H9 (cell line): Measurements from ENCODE around the gene ADGRD1. TPM values are rescaled to one million over a fixed set of nuclear protein-coding genes. Genes with fewer than 3 reads are reported as not detected.
A peak's percentile ranks its signal among the peaks of the same experiment; 100 is the strongest.

Experiments
- DNase-seq: peaks from one replicate; pipeline ENCODE4 v3.0.0-alpha.2; 2017
- H2AFZ ChIP-seq: one replicate; pipeline ENCODE4 v1.6.1; 2013; ENCODE audit warnings: mild to moderate bottlenecking, low read length, control low read depth, moderate library complexity
- H2AK5ac ChIP-seq: 2 replicates; pipeline ENCODE4 v1.6.1; 2013; ENCODE audit warnings: low read length, control low read depth, mixed read lengths; ENCODE audit not compliant: insufficient read length
- H2BK120ac ChIP-seq: one replicate; pipeline ENCODE4 v1.6.1; 2013; ENCODE audit warnings: low read depth, mild to moderate bottlenecking, low read length, control low read depth, inconsistent platforms; ENCODE audit not compliant: poor library complexity, severe bottlenecking
- H2BK12ac ChIP-seq: 2 replicates; pipeline ENCODE4 v1.6.1; 2013; ENCODE audit warnings: low read length, control low read depth, mixed read lengths, low read depth; ENCODE audit not compliant: insufficient read length
- H2BK15ac ChIP-seq: 2 replicates; pipeline ENCODE4 v1.6.1; 2013; ENCODE audit warnings: low read depth, low read length, control low read depth
- H2BK20ac ChIP-seq: one replicate; pipeline ENCODE4 v1.6.1; 2013; ENCODE audit warnings: low read depth, mild to moderate bottlenecking, low read length, control low read depth, inconsistent platforms; ENCODE audit not compliant: poor library complexity, severe bottlenecking
- H2BK5ac ChIP-seq: 2 replicates; pipeline ENCODE4 v1.6.1; 2013; ENCODE audit warnings: low read length, control low read depth, mixed read lengths; ENCODE audit not compliant: insufficient read length
- H3K14ac ChIP-seq: 2 replicates; pipeline ENCODE4 v1.6.1; 2013; ENCODE audit warnings: low read length, control low read depth; ENCODE audit not compliant: insufficient read depth
- H3K18ac ChIP-seq: 2 replicates; pipeline ENCODE4 v1.6.1; 2013; ENCODE audit warnings: low read depth, mild to moderate bottlenecking, mixed read lengths, low read length, control low read depth; ENCODE audit not compliant: insufficient read length
- H3K23ac ChIP-seq: 2 replicates; pipeline ENCODE4 v1.6.1; 2013; ENCODE audit warnings: low read length, control low read depth, mixed read lengths, low read depth; ENCODE audit not compliant: insufficient read length
- H3K23me2 ChIP-seq: 2 replicates; pipeline ENCODE4 v1.6.1; 2013; ENCODE audit warnings: low read depth, mild to moderate bottlenecking, mixed read lengths, low read length, control low read depth; ENCODE audit not compliant: insufficient read length, poor library complexity, severe bottlenecking
- H3K27ac ChIP-seq: 2 replicates; pipeline ENCODE4 v1.5.1; 2013; ENCODE audit warnings: low read length, control low read depth, mixed read lengths, low read depth; ENCODE audit not compliant: insufficient read length
- H3K27me3 ChIP-seq: 2 replicates; pipeline ENCODE4 v1.6.1; 2013; ENCODE audit warnings: low read length, control low read depth, inconsistent platforms; ENCODE audit not compliant: insufficient read depth
- H3K4ac ChIP-seq: 2 replicates; pipeline ENCODE4 v1.6.1; 2013; ENCODE audit warnings: low read depth, mild to moderate bottlenecking, control low read depth, inconsistent platforms, low read length, moderate library complexity
- H3K4me1 ChIP-seq: 2 replicates; pipeline ENCODE4 v1.6.1; 2013; ENCODE audit warnings: low read length, control low read depth, inconsistent platforms; ENCODE audit not compliant: insufficient read depth
- H3K4me2 ChIP-seq: 2 replicates; pipeline ENCODE4 v1.6.1; 2013; ENCODE audit warnings: low read length, control low read depth, mixed read lengths; ENCODE audit not compliant: insufficient read length, insufficient read depth
- H3K56ac ChIP-seq: 2 replicates; pipeline ENCODE4 v1.6.1; 2013; ENCODE audit warnings: low read depth, mild to moderate bottlenecking, mixed read lengths, low read length, control low read depth; ENCODE audit not compliant: insufficient read length
- H3K79me1 ChIP-seq: 2 replicates; pipeline ENCODE4 v1.6.1; 2013; ENCODE audit warnings: low read depth, mild to moderate bottlenecking, moderate library complexity, low read length, control low read depth, inconsistent platforms; ENCODE audit not compliant: insufficient read depth, poor library complexity, severe bottlenecking
- H3K79me2 ChIP-seq: 2 replicates; pipeline ENCODE4 v1.6.1; 2013; ENCODE audit warnings: low read length, control low read depth, inconsistent platforms; ENCODE audit not compliant: insufficient read depth
- H3K9ac ChIP-seq: 2 replicates; pipeline ENCODE4 v1.6.1; 2013; ENCODE audit warnings: low read length, control low read depth, mixed read lengths; ENCODE audit not compliant: insufficient read length; ENCODE audit errors: extremely low read depth
- H3K9me3 ChIP-seq: one replicate; pipeline ENCODE4 v1.6.1; 2013; ENCODE audit warnings: low read depth, low read length, inconsistent platforms; ENCODE audit not compliant: control insufficient read depth
- H3T11ph ChIP-seq: one replicate; pipeline ENCODE4 v1.6.1; 2013; ENCODE audit warnings: mild to moderate bottlenecking, low read length, control low read depth, inconsistent platforms
- H4K20me1 ChIP-seq: one replicate; pipeline ENCODE4 v1.6.1; 2013; ENCODE audit not compliant: control insufficient read depth, insufficient read length, insufficient read depth
- H4K5ac ChIP-seq: 2 replicates; pipeline ENCODE4 v1.6.1; 2013; ENCODE audit warnings: low read depth, mild to moderate bottlenecking, mixed read lengths, low read length, control low read depth; ENCODE audit not compliant: insufficient read length
- H4K8ac ChIP-seq: replicated peaks from 2 replicates; pipeline ENCODE4 v1.6.1; 2013; ENCODE audit warnings: low read length, control low read depth, mixed read lengths, low read depth; ENCODE audit not compliant: insufficient read length
- H4K91ac ChIP-seq: 2 replicates; pipeline ENCODE4 v1.6.1; 2013; ENCODE audit warnings: low read depth, mild to moderate bottlenecking, moderate library complexity, mixed read lengths, low read length, control low read depth; ENCODE audit not compliant: insufficient read length
- H3K27ac Mint-ChIP-seq, 3 experiments: 2 replicates in 2 of 3; 3 replicates in 1 of 3; pipeline ENCODE4 v1.8.0; 2020 to 2021; ENCODE audit warnings: mixed read lengths in 3 of 3, mild to moderate bottlenecking in 1 of 3, moderate library complexity in 1 of 3
- H3K27me3 Mint-ChIP-seq: 2 replicates; pipeline ENCODE4 v1.8.0; 2021; ENCODE audit warnings: low read depth, mild to moderate bottlenecking, moderate library complexity, mixed read lengths
- H3K36me3 Mint-ChIP-seq, 3 experiments: 2 replicates in 2 of 3; 3 replicates in 1 of 3; pipeline ENCODE4 v1.8.0; 2020 to 2021; ENCODE audit warnings: low read depth in 3 of 3, mixed read lengths in 3 of 3; ENCODE audit not compliant: insufficient read depth in 1 of 3
- H3K4me1 Mint-ChIP-seq, 2 experiments: 2 replicates each; pipeline ENCODE4 v1.8.0; 2020; ENCODE audit warnings: mixed read lengths in 2 of 2
- H3K4me3 Mint-ChIP-seq, 2 experiments: 2 replicates in 1 of 2; 3 replicates in 1 of 2; pipeline ENCODE4 v1.8.0; 2020 to 2021; ENCODE audit warnings: mild to moderate bottlenecking in 2 of 2, mixed read lengths in 2 of 2, moderate library complexity in 1 of 2
- H3K9me3 Mint-ChIP-seq, 2 experiments: 2 replicates in 1 of 2; 3 replicates in 1 of 2; pipeline ENCODE4 v1.8.0; 2020; ENCODE audit warnings: mild to moderate bottlenecking in 2 of 2, mixed read lengths in 2 of 2, moderate library complexity in 1 of 2
- WGBS: extraction: QIAGEN DNeasy Blood & Tissue Kit; methylation state at CpG from one replicate; pipeline ENCODE4 v1.1.7; 2013; ENCODE audit warnings: missing lambda C conversion rate, low lambda C conversion rate, mixed read lengths; ENCODE audit not compliant: insufficient read length; ENCODE audit errors: extremely low coverage; 5-methylcytosine and 5-hydroxymethylcytosine counted together
- total RNA-seq: library from RNA; stranded (reverse); gene quantifications from 2 replicates; pipeline ENCODE4 v1.2.1, GENCODE V29; 2021
- TF ChIP-seq, protein P1 (sequence below): fragments of 200-600 bp; sonication (generic); conservative IDR thresholded peaks from 3 replicates; pipeline ENCODE4 v1.8.0; 2021; ENCODE audit warnings: antibody characterized with exemption, mild to moderate bottlenecking

The ADGRD1 gene
- total RNA-seq, 1 experiment from 2014 or later: 0.52 TPM

DNA sequence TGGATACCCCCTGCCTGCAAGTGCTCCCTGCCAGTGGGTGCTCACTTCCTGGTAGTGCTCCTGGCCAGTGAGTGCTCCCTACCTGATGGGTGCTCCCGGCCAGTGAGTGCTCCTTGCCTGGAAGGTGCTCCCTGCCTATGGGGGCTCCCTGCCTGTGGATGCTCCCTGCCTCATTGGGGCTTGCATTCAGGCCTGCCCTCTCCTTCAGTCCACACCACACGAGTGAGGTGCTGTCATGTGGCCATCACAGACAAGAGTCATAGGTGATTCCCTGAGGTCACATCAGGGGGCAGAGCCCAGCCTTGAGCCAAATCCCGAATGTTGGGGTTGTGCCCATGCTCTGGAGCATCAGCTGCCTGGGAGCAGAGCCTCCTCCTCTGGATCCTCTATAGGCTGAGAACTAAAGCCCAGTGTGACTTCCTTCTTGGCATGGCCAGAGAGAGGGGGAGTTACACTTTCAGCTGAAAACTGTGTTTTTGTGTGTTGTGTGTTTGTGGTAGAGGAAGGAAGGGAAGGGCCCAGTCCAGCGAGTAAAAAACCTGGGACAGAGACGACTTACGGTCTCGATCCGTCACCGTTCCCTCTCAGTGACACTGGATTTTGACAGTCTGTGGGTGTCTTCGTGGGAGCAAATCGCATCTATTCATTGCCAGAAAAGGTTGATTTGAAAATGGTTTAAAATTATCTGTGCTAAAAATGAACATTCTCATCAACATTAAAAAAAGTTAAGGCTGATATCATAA, 136.0 kb downstream of the ADGRD1 start:
- TF ChIP-seq, protein P1, sequence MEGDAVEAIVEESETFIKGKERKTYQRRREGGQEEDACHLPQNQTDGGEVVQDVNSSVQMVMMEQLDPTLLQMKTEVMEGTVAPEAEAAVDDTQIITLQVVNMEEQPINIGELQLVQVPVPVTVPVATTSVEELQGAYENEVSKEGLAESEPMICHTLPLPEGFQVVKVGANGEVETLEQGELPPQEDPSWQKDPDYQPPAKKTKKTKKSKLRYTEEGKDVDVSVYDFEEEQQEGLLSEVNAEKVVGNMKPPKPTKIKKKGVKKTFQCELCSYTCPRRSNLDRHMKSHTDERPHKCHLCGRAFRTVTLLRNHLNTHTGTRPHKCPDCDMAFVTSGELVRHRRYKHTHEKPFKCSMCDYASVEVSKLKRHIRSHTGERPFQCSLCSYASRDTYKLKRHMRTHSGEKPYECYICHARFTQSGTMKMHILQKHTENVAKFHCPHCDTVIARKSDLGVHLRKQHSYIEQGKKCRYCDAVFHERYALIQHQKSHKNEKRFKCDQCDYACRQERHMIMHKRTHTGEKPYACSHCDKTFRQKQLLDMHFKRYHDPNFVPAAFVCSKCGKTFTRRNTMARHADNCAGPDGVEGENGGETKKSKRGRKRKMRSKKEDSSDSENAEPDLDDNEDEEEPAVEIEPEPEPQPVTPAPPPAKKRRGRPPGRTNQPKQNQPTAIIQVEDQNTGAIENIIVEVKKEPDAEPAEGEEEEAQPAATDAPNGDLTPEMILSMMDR: no peak
- Mint-ChIP-seq H3K4me3 (no peak overlapping the region), H3K27me3 (no peaks in the 10 kb centered on the region; the same call in 1 of the 2 replicates), H3K36me3 (no peaks in the 10 kb centered on the region), H3K27ac (no peak overlapping the region), H3K4me1 (no peaks in the 10 kb centered on the region), H3K9me3 (no peaks in the 10 kb centered on the region)
- H3K23ac ChIP-seq: no peak overlapping the region
- H3K4me1 ChIP-seq: no peaks in the 10 kb centered on the region
- no peak overlapping the region for H4K5ac ChIP-seq
- no CpG with 5 or more reads among the region's 11 CpGs for WGBS
- H3K18ac ChIP-seq: no peak overlapping the region
- H3K27ac ChIP-seq: no peak overlapping the region
- no peak overlapping the region for H2BK5ac ChIP-seq
- no peak overlapping the region for H3T11ph ChIP-seq
- no peak overlapping the region for H2BK120ac ChIP-seq
- no peak overlapping the region for H2AFZ ChIP-seq
- no peak overlapping the region for H2BK12ac ChIP-seq
- no peak overlapping the region for H2BK15ac ChIP-seq
- no peak overlapping the region for H3K4me2 ChIP-seq
- H3K79me1 ChIP-seq: no peaks in the 10 kb centered on the region
- no peak overlapping the region for H3K9ac ChIP-seq
- H3K23me2 ChIP-seq: no peaks in the 10 kb centered on the region
- no peak overlapping the region for H3K14ac ChIP-seq
- H2BK20ac ChIP-seq: no peak overlapping the region
- H2AK5ac ChIP-seq: no peak overlapping the region
- H3K79me2 ChIP-seq: no peaks in the 10 kb centered on the region
- no peaks in the 10 kb centered on the region for H4K20me1 ChIP-seq
- no peaks in the 10 kb centered on the region for H3K9me3 ChIP-seq
- no peak overlapping the region for H4K91ac ChIP-seq
- no peak overlapping the region for H3K56ac ChIP-seq
- peak; percentile 24 for DNase-seq
- no peak overlapping the region for H4K8ac ChIP-seq
- H3K4ac ChIP-seq: no peak overlapping the region
- H3K27me3 ChIP-seq: no peaks in the 10 kb centered on the region
